HG03060 (cell line): ENCODE results near the gene IRX1.

Source experiments
- ATAC-seq: cut with Tn5 transposase; IDR thresholded peaks from one replicate; pipeline ENCODE4 v1.9.1; 2021; ENCODE audit warnings: low read depth, moderate number of reproducible peaks; ENCODE audit not compliant: unreplicated experiment

The IRX1 gene

GRCh38 chr5:3600106-3601060 lies 4.8 kb downstream of the IRX1 start:
- no peak for ATAC-seq

GRCh38 chr5:3601061-3601710 lies 5.6 kb downstream of the IRX1 start:
- no peak for ATAC-seq

GRCh38 chr5:3601911-3602782 lies 6.5 kb downstream of the IRX1 start:
- ATAC-seq = no peak

- ATAC-seq = no peak
Observed at GRCh38 chr5:3602785-3603502, 7.3 kb downstream of the IRX1 start.

GRCh38 chr5:3604501-3604900 lies 8.9 kb downstream of the IRX1 start:
- no peak for ATAC-seq

GRCh38 chr5:3605298-3606010 lies 9.8 kb downstream of the IRX1 start:
- ATAC-seq = no peak

GRCh38 chr5:3606121-3606831 lies 10.6 kb downstream of the IRX1 start:
- no peak for ATAC-seq

- no peak for ATAC-seq
Observed at GRCh38 chr5:3607541-3608181, 12.0 kb downstream of the IRX1 start.

- ATAC-seq = no peak
Observed at GRCh38 chr5:3609120-3609681, 13.6 kb downstream of the IRX1 start.

GRCh38 chr5:3612591-3613042 lies 17.0 kb downstream of the IRX1 start:
- ATAC-seq = no peak

- ATAC-seq = no peak
Observed at GRCh38 chr5:3613726-3614125, 18.1 kb downstream of the IRX1 start.

GRCh38 chr5:3615217-3615616 lies 19.6 kb downstream of the IRX1 start:
- no peak for ATAC-seq

- ATAC-seq = no peak
Observed at GRCh38 chr5:3615829-3616228, 20.2 kb downstream of the IRX1 start.

GRCh38 chr5:3619579-3619978 lies 23.9 kb downstream of the IRX1 start:
- no peak for ATAC-seq

GRCh38 chr5:3622961-3623360 lies 27.3 kb downstream of the IRX1 start:
- ATAC-seq = no peak

- ATAC-seq = no peak
Observed at GRCh38 chr5:3625626-3626025, 30.0 kb downstream of the IRX1 start.

GRCh38 chr5:3634061-3634460 lies 38.4 kb downstream of the IRX1 start:
- ATAC-seq = no peak

GRCh38 chr5:3639175-3639574 lies 43.5 kb downstream of the IRX1 start:
- no peak for ATAC-seq
